DMS 273 (cell line): ENCODE results near the gene NCOR2.

ENCODE experiments used
- DNase-seq: peaks from one replicate; lab custom pipeline; 2025; ENCODE audit not compliant: unreplicated experiment; lab: John Stamatoyannopoulos, UW

Gene NCOR2

DNA sequence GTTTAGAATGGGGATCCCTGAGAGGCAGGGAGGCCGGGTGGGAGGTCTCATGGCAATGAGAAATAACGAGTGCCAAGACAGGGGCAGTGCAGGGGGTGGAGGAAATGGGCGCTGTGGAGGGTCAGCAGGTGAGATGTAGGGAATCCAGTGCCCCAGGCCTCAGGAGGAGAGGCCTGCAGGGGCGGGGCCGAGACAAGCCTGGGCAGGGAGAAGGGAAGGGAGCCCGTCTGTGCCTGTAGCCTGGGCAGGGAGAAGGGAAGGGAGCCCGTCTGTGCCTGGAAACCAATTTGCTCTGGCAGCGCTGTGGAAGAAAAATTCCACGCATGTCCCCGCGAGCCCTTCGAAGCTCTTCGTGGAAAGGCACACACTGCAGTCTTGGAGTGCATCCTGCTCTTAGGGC, 10.6 kb upstream of the NCOR2 start:
- peak; percentile 66 for DNase-seq

DNA sequence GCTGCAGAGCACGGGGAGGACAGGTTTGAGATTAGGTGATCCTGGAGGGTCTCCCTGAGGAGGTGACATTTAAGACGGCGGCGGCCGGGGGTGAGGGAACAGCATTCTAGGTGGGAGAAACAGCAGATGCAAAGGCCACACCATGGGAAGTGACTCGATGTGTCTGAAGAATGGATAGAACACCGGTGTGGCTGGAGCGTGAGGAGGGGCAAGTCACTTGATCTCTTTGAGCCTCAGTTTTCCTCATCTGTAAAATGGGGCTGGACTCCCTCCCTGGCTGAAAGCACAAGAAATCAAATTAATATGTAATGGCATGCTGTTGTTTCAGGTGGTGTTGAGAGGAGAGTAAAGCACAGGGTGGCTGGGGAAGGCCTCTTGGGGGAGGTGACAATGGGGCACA, 10.0 kb upstream of the NCOR2 start:
- no peak for DNase-seq

DNA sequence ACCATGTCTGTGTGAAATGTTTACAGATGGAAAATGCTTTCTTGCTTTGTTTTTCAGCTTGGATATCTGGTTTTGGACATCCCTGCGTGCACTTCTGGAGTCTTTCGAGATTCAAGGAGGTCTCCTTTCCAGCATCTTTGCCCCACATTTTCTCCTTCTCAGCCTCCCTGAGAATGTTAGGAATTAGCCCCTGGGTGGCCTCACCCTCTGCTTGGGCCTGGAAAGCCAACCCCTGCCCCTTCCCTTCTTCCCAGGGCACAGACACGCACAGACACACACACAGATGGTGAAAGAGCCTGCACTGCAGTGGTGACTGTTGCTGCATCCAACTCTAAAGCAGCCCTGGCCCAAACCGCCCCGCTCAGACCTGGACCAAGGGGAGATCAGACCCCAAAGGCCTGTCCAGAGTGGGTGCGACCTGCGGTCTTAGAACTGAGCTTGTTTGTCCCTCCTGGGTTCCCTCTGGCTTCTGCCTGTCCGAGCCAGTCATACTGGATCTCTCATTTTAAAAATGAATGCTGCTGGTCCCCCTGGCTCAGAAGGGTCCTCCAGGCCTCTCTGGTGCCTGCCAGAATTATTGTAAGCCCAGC, 8.7 kb upstream of the NCOR2 start:
- DNase-seq, result no peak

DNA sequence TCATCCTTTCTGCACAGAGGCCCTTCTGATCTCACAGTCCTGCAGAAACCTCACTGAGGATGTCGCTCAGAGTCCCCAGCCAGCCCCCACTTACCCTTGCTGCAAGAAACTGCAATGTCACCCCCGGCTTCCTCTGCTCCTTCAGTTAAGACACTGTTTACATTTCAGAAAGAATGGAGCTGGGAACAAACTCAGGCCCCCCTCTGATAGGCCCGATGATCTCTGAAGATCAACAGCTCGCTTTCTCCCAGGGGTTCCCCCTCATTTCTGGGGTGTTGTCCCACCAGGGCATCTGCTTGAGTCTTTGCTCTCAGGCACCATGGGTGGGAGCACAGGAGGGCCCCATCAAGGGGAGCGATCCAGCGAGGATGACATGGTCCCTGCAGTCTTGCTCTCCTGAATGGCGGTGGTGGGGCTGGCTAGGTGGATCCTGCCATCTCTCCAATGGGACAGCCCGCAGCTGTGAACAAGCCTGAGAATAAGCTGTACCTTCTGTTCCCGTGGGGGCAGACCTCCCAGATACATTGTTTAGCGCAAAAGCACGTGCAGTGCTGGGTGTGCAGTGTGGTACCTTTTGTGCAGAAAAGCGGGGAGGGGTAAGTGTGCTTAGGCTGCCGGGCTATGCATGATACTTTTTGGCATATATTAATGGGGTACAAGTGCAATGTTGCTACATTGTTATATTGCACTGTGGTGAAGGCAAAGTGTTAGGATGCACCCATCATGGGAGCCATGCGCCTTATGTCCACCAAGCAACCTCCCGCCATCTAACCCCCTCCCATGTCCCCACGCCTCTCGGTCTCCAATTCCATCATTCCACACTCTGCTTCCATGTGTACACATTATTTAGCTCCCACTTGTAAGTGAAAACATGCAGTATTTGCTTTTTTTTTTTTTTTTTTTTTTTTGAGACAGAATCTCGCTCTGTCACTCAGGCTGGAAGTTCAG, 6.7 kb upstream of the NCOR2 start:
- DNase-seq, result no peak

- no peak for DNase-seq
Observed at GRCh38 chr12:124571556-124571955, 4.1 kb upstream of the NCOR2 start.

DNA sequence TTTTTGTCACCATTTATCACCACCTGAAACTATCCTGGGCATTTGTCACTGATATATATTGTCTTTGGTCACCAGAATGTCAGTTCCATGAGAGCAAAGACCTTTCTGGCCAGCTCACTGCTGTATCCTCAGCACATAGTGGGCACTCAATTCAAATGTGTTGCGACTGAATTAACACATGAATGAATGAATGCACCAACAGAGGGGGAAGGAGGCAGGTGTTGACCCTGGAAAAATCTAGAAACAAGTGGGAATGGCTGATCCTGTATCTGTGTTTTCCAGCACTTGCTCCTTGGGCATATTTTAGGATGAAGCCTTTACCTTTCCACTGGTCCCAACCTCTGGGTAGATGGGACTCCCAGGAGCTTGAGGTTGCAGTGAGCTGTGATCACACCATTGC, 3.4 kb upstream of the NCOR2 start:
- no peak for DNase-seq

- no peak for DNase-seq
Observed at GRCh38 chr12:124569375-124570148, 2.1 kb upstream of the NCOR2 start.

DNA sequence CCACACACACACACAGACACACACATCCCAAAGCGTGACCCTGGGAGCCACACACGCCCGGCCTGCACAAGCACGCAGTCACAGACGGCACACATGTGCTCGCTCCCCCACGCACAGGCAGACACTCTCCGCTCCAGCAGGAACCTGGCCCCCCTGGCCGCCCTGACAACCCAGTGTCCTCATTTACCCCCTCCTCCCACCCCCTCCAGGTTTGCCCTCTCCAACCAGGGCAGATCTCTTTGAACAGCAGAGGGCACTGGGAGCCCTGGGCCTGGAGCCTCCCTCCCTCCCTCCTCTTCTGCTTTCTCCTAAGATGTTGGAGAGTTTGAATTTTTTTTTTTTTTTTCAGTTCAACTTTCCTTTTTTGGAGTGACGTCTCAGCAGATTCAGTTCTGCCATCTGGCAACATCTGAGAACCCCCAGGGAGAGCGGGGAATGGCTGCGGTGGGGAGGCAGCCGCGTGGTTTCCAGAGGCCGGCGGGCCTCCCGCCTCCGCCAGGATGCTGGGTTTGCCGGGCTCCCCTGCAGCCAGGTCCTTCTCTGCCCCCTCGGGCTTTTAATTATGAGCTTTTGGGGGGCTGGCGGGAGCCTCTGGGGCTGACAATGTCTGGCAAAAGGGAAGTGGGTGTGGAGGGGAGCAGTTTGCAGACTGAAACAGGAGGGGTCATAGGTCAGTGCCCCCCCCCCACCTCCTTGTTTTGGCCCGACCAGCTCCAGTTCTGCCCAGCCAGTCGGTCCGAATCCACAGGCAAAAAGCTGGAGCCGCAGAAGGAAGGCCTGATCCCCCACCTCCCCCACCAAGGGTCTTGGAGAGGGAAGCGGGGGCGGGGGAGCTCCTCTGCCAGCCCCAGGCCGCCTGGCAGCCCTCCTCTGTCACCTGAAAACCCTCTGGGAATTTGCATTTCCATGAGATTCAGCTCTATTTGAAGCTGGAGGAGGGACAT, 1.3 kb upstream of the NCOR2 start:
- peak; percentile 95 for DNase-seq

- peak; percentile 96 for DNase-seq
Observed at GRCh38 chr12:124567673-124568373, 411 bp upstream of the NCOR2 start.

GRCh38 chr12:124566161-124566996, 1.0 kb downstream of the NCOR2 start:
- peak; percentile 84 for DNase-seq

DNA sequence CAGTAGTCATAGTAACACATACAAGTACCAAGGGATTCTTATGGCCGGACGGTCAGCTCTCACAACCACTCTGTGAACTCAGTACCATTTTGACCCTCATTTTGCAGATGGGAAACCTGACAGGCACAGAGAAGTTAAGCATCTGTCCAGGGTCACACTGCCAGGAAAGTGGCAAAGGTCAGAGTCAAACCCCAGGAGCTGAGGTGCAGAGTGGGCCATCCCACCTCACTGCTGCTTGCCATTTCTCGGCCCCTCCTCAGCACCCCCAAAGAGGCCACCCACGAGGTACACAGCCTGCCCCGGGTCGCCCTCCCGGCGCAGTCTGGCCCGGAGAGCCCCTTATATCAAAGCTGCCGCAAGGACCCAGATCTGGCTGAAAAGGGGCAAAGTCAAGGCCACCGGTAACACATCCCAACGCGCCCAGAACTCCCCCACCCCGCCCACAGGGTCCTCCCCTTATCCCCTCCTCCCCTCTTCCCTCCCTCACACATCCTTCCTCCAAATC, 1.7 kb downstream of the NCOR2 start:
- DNase-seq, result no peak

DNA sequence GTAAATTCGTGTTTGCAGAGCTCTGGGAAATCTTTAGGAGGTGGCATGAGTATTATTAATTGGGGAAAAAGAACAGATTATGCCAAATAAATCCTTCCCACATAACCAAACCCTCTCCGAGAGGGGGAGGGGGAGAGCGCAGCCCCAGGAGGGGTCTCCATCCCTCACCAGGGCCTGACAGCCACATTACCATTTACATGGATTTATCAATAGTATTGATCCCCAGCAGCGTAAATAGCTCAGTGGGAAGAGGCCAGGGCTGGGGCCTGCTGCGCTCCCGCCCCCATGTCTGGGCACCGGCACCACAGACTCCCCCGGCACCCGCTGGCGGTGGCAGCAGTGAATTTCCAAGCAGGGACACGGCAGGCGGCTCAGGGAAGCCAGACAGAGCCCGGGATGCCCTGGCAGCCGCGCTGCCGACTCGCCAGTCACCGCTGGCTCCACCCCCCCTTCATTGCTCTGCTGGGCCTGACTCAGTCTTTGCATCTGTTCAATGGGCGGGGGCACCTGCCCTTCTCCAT, 2.4 kb downstream of the NCOR2 start:
- DNase-seq, result peak; percentile 59

DNA sequence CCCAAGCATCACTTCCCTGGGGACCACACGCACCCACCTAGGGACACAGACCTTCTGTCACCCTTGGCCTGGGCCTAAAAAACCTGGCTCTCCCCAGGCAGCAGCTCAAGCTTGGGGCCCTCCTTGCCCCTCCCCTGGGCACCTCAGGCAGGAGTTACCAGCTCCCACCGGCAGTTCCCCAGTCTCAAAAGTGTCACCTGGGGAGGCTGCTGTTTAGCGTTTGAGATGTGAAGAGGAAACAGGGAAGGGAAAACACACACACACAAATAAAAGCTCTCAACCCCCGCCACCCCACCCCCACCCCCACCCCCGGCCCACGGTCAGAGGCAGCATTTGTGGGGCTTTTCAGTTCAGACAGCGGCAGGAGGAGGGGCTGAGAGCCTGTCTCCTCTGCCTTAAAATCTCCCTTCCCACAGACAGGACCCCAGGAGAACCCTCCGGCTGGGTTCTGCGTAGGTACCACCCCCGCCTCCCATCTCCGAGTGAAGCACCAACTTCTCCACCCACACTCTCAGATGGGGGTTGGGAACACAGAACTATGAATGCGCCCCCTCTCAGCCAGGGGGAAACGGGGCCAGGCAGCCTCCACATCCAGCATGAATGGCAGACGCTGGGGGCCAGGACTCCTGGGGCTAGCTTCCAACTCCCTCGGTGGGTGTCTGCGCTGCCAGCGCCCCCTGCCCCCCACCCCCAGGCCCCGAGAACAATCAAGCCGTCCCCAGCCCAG, 3.0 kb downstream of the NCOR2 start:
- peak; percentile 49 for DNase-seq

GRCh38 chr12:124563809-124564208, 3.6 kb downstream of the NCOR2 start:
- no peak for DNase-seq

- no peak for DNase-seq
Observed at GRCh38 chr12:124563401-124563800, 4.0 kb downstream of the NCOR2 start.

DNA sequence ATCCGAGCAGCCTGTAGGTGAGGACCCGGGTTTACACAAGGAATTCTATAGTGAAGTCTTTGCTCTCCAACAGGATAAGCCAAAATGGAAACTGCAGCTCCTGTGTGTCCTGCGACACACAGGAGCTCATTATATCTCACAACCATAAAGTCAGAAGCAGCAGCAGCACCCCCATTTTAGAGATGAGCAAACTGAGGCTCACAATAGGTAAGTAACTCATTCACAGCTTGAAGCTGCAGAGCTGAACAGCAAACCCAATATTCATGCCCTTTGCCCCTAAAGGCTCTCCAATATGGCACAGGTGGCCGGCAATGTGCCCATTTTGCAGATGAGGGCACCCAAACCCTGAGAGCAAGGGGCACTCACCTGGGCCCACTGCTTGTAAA, 4.6 kb downstream of the NCOR2 start:
- DNase-seq, result no peak

- DNase-seq, result no peak
Observed at GRCh38 chr12:124562018-124562795, 5.2 kb downstream of the NCOR2 start.
